OCI-LY1 (cell line): Measurements from ENCODE around the gene C22orf31.

ENCODE experiments used
- CTCF ChIP-seq: fragments of 200-600 bp; sonication (generic), shearing (Covaris generic); IDR thresholded peaks from 2 replicates; pipeline ENCODE4 v1.5.1; 2017; ENCODE audit warnings: mild to moderate bottlenecking, antibody characterized with exemption, low read length, moderate library complexity, mixed read lengths
- EZH2 ChIP-seq: fragments of 200-600 bp; sonication (generic), shearing (Covaris generic); IDR thresholded peaks from 2 replicates; pipeline ENCODE4 v1.8.0; 2017; ENCODE audit warnings: borderline replicate concordance, mixed run types, mild to moderate bottlenecking, antibody characterized with exemption, low read length, moderate library complexity, mixed read lengths

DNA sequence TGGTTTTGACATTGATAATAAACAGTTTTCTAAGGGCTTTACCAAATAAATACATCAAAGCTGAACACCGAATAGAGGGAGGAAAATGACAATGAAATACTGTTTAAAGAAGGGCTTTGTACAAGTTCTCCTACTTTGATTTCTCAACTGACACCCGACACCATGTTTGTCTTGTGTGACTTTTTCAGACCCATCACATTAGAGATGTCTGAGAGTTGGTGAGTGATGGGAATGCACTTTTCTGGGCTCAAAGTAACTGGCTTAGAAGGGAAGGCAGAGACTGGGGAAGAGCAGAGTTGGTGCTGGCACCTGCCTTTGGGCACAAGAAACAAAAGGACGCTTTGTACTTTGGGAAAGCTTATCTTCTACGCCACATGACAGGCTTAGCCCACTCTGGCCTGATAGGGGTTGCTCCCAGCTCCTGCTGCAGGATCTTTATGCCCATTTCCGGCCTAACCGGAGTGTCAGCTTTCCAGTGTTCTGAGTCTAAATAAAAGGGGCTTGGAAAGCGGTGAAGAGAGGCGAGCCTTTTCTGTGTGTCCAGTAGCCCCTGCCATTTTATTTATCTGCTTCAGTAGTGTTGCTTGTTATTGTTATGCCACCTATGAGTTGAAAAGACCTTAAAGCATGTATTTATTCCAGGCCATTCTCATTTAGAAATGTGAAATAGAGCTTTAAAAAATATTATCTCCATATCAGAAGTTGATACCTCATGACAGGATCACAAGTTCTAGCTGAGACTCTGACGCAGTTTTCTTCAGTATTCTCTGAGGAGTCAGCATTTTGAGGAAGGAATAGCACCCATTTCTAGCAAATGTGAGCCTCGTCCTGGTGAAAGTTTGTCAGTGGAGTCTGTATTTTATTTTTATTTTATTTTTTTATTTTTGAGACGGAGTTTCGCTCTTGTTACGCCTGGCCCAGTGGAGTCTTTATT, 35.4 kb upstream of the C22orf31 start:
- TF ChIP-seq CTCF: no peak
- no peak for TF ChIP-seq EZH2
